IPS DF 6.9 (cell line): Measurements from ENCODE around the gene TARS1.

Experiments used
- DNase-seq: peaks from one replicate; pipeline ENCODE4 v3.0.0-alpha.2; 2013; ENCODE audit warnings: low read depth, low spot score
- H3K27ac ChIP-seq: one replicate; pipeline ENCODE4 v1.5.1; 2013; ENCODE audit warnings: low read length, control low read depth
- H3K27me3 ChIP-seq: 2 replicates; pipeline ENCODE4 v1.6.1; 2013; ENCODE audit warnings: mild to moderate bottlenecking, low read length; ENCODE audit not compliant: control insufficient read depth, insufficient read depth
- H3K36me3 ChIP-seq: 2 replicates; pipeline ENCODE4 v1.6.1; 2013; ENCODE audit warnings: low read length; ENCODE audit not compliant: control insufficient read depth, insufficient read depth
- H3K4me1 ChIP-seq: 2 replicates; pipeline ENCODE4 v1.6.1; 2013; ENCODE audit warnings: low read length; ENCODE audit not compliant: control insufficient read depth, insufficient read depth
- H3K4me3 ChIP-seq: 2 replicates; pipeline ENCODE4 v1.5.1; 2013; ENCODE audit warnings: mild to moderate bottlenecking, low read length
- H3K9me3 ChIP-seq: 2 replicates; pipeline ENCODE4 v1.6.1; 2013; ENCODE audit warnings: low read length, inconsistent platforms; ENCODE audit not compliant: control insufficient read depth, insufficient read depth
- WGBS: extraction: QIAGEN DNeasy Blood & Tissue Kit; methylation state at CpG from one replicate; pipeline ENCODE4 v1.1.7; 2013; ENCODE audit warnings: mixed read lengths, missing lambda C conversion rate; ENCODE audit not compliant: insufficient read length, insufficient coverage; 5-methylcytosine and 5-hydroxymethylcytosine counted together

Gene TARS1

GRCh38 chr5:33439905-33440481 lies 772 bp upstream of the TARS1 start:
- no peak for DNase-seq
- Histone ChIP-seq H3K36me3 (no peaks in the 10 kb centered on the region), H3K27me3 (no peaks in the 10 kb centered on the region), H3K27ac (peak overlapping the region; percentile 23), H3K4me3 (peak overlapping the region; percentile 69; the same call in 1 of the 2 replicates), H3K4me1 (no peaks in the 10 kb centered on the region), H3K9me3 (no peaks in the 10 kb centered on the region)
- no CpG with 5 or more reads among the region's 18 CpGs for WGBS

- H3K27ac ChIP-seq: no peak overlapping the region
- no peak for DNase-seq
- H3K4me3 ChIP-seq: peak overlapping the region; percentile 69; the same call in 1 of the 2 replicates
- H3K27me3 ChIP-seq: no peaks in the 10 kb centered on the region
- H3K9me3 ChIP-seq: no peaks in the 10 kb centered on the region
- H3K4me1 ChIP-seq: no peaks in the 10 kb centered on the region
- peaks cover 7% of the 10 kb centered on the region; the same call in 1 of the 2 replicates for H3K36me3 ChIP-seq
- no CpG with 5 or more reads among the region's 22 CpGs for WGBS
These were observed 744 bp downstream of the TARS1 start for GRCh38 chr5:33441241-33442177.

GRCh38 chr5:33444542-33444941 lies 3.8 kb downstream of the TARS1 start:
- H3K4me3 ChIP-seq: no peak overlapping the region
- H3K27me3 ChIP-seq: no peaks in the 10 kb centered on the region
- no peaks in the 10 kb centered on the region for H3K9me3 ChIP-seq
- no peak for DNase-seq
- H3K4me1 ChIP-seq: peaks cover 1% of the 10 kb centered on the region; the same call in 1 of the 2 replicates
- peaks cover 10% of the 10 kb centered on the region; the same call in 1 of the 2 replicates for H3K36me3 ChIP-seq
- no peak overlapping the region for H3K27ac ChIP-seq
- WGBS: no CpG with 5 or more reads among the region's 4 CpGs

GRCh38 chr5:33445798-33446197 lies 5.0 kb downstream of the TARS1 start:
- no peak overlapping the region for H3K27ac ChIP-seq

GRCh38 chr5:33448118-33448517 lies 7.4 kb downstream of the TARS1 start:
- whole genome bisulfite sequencing: no CpG with 5 or more reads among the region's 3 CpGs
- Histone ChIP-seq H3K9me3 (no peaks in the 10 kb centered on the region), H3K4me3 (no peak overlapping the region), H3K4me1 (peaks cover 1% of the 10 kb centered on the region; the same call in 1 of the 2 replicates), H3K27me3 (no peaks in the 10 kb centered on the region), H3K27ac (no peak overlapping the region), H3K36me3 (peaks cover 18% of the 10 kb centered on the region; the same call in 1 of the 2 replicates)
- DNase-seq: no peak

More at GRCh38 chr5:33445798-33446197, 5.0 kb downstream of the TARS1 start:
- Histone ChIP-seq H3K4me3 (no peak overlapping the region), H3K27me3 (no peaks in the 10 kb centered on the region), H3K36me3 (peaks cover 14% of the 10 kb centered on the region; the same call in 1 of the 2 replicates), H3K9me3 (no peaks in the 10 kb centered on the region), H3K4me1 (peaks cover 1% of the 10 kb centered on the region; the same call in 1 of the 2 replicates)
- no peak for DNase-seq

GRCh38 chr5:33457126-33457525 lies 16.4 kb downstream of the TARS1 start:
- H3K4me1 ChIP-seq: no peaks in the 10 kb centered on the region
- H3K27me3 ChIP-seq: no peaks in the 10 kb centered on the region; the same call in 1 of the 2 replicates
- no peak overlapping the region for H3K4me3 ChIP-seq
- DNase-seq: no peak
- no CpG with 5 or more reads among the region's 2 CpGs for WGBS
- no peak overlapping the region for H3K27ac ChIP-seq
- no peaks in the 10 kb centered on the region for H3K9me3 ChIP-seq
- peaks cover 46% of the 10 kb centered on the region for H3K36me3 ChIP-seq

- no peaks in the 10 kb centered on the region for H3K9me3 ChIP-seq
- H3K36me3 ChIP-seq: peaks cover 50% of the 10 kb centered on the region
- H3K27ac ChIP-seq: no peak overlapping the region
- H3K4me3 ChIP-seq: no peak overlapping the region
- no peak for DNase-seq
- no peaks in the 10 kb centered on the region; the same call in 1 of the 2 replicates for H3K27me3 ChIP-seq
- no peaks in the 10 kb centered on the region for H3K4me1 ChIP-seq
- WGBS: no CpG with 5 or more reads among the region's 1 CpG
These were observed 17.1 kb downstream of the TARS1 start for GRCh38 chr5:33457817-33458216.

- WGBS: no CpG with 5 or more reads among the region's 2 CpGs
- Histone ChIP-seq H3K36me3 (peaks cover 53% of the 10 kb centered on the region), H3K9me3 (no peaks in the 10 kb centered on the region), H3K27ac (no peak overlapping the region), H3K4me3 (no peak overlapping the region), H3K27me3 (no peaks in the 10 kb centered on the region; the same call in 1 of the 2 replicates), H3K4me1 (no peaks in the 10 kb centered on the region)
- DNase-seq: no peak
These were observed 19.4 kb downstream of the TARS1 start for GRCh38 chr5:33460210-33460609.

GRCh38 chr5:33462456-33462855 lies 21.7 kb downstream of the TARS1 start:
- DNase-seq: no peak
- no peak overlapping the region for H3K27ac ChIP-seq
- no peak overlapping the region for H3K4me3 ChIP-seq
- no CpG with 5 or more reads among the region's 3 CpGs for WGBS
- no peaks in the 10 kb centered on the region for H3K9me3 ChIP-seq
- H3K36me3 ChIP-seq: peaks cover 51% of the 10 kb centered on the region; the same call in 1 of the 2 replicates
- no peaks in the 10 kb centered on the region for H3K4me1 ChIP-seq
- H3K27me3 ChIP-seq: no peaks in the 10 kb centered on the region; the same call in 1 of the 2 replicates

- Histone ChIP-seq H3K36me3 (peaks cover 52% of the 10 kb centered on the region; the same call in 1 of the 2 replicates), H3K9me3 (no peaks in the 10 kb centered on the region), H3K4me1 (no peaks in the 10 kb centered on the region), H3K27me3 (no peaks in the 10 kb centered on the region; the same call in 1 of the 2 replicates), H3K4me3 (no peak overlapping the region), H3K27ac (no peak overlapping the region)
- no peak for DNase-seq
- WGBS: no CpG with 5 or more reads among the region's 3 CpGs
These were observed 24.4 kb downstream of the TARS1 start for GRCh38 chr5:33465120-33465519.
